ENCODE results near the gene DUSP22. TPM values are rescaled to one million over a fixed set of nuclear protein-coding genes. Genes with fewer than 3 reads are reported as not detected.

DUSP22 gene
- polyA plus RNA-seq, 1 experiment: 9.8 TPM

DNA sequence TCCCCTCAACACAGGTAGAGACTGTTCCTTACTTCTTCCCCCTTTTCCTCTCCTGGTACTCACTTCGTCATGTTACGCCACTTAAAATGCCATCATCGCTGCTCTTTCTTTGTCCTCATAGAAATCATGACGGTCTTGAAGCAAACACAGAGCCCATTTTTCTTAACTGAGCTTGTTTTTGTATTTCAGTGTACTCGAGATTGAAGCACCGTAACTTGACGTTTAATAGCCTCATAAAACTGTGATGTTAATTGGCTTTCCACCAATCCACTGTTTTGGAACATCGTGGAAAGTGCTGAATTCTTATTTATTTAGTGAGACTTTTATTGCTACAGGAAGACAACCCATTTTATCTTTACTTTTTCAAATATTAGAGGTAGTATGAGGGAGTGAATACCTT lies 38.7 kb downstream of the DUSP22 start:
- Histone ChIP-seq H3K27me3 (ENCODE audit: control insufficient read depth, insufficient read depth, low read length) (no peaks in the 10 kb centered on the region), H3K36me3 (ENCODE audit: control insufficient read depth, insufficient read depth, low read length) (no peaks in the 10 kb centered on the region), H3K4me3 (ENCODE audit: low read depth, low read length) (no peak overlapping the region)
- CTCF ChIA-PET: interaction anchor here (1.4 kb wide), 1 partner anchor 10 kb away, joined by 4 read pairs; no protein-coding TSS in a partner anchor
- TF ChIP-seq, protein P1, sequence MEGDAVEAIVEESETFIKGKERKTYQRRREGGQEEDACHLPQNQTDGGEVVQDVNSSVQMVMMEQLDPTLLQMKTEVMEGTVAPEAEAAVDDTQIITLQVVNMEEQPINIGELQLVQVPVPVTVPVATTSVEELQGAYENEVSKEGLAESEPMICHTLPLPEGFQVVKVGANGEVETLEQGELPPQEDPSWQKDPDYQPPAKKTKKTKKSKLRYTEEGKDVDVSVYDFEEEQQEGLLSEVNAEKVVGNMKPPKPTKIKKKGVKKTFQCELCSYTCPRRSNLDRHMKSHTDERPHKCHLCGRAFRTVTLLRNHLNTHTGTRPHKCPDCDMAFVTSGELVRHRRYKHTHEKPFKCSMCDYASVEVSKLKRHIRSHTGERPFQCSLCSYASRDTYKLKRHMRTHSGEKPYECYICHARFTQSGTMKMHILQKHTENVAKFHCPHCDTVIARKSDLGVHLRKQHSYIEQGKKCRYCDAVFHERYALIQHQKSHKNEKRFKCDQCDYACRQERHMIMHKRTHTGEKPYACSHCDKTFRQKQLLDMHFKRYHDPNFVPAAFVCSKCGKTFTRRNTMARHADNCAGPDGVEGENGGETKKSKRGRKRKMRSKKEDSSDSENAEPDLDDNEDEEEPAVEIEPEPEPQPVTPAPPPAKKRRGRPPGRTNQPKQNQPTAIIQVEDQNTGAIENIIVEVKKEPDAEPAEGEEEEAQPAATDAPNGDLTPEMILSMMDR (IDR thresholded peaks at IDR 0.05; ENCODE audit: insufficient read depth, low read depth, low read length): no peak
- DNase-seq (ENCODE audit: low read depth): no peak
- POLR2A ChIA-PET: no interaction called here

DNA sequence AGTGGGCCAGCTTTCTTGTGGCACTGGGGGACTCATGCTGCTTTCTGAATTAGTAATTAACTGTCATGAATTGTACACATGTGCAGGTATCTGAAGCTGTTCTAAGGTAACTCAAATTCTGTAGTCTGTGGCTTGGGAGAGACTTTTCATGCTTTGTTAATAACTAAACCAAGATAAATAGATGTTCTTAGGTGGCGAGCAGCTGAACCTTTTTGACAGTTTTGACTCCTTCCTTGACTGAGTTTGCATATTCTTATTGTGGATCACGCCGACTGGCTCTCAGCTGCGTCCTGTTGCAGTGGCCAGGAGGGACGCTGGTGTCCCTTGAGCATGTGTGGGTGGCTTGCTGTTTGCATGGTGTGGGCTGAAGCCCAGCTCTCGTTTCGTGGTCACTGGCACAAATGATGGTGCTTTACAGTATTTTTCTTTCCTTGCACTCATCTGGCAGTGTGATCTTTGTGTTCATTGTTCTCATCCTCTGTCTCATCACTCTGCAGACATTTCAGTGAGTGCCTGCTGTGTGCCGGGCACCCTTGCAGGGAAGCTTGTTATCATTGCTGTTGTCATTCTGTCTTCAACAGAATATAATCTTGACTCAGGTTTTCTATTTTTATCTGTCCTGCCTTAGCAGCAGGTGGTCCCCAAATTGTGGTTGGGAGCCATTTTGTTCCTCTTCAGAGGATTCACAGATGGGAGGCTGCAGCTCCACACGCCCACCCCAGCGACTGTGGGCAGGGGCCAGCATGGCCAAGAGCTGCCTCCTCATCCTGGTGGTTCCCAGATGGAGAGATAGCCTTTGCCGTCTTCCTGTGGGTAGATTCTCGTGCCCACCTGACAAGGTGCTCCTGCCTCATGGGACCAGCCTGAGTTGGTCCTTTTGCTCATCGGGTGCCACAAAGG lies 39.6 kb downstream of the DUSP22 start:
- H3K4me3 ChIP-seq (ENCODE audit: low read depth, low read length): no peak overlapping the region
- TF ChIP-seq, protein P1 (IDR thresholded peaks at IDR 0.05; ENCODE audit: insufficient read depth, low read depth, low read length): no peak
- H3K27me3 ChIP-seq (ENCODE audit: control insufficient read depth, insufficient read depth, low read length): no peaks in the 10 kb centered on the region
- ChIA-PET POLR2A (no interaction called here), CTCF (interaction anchor here (1.2 to 1.6 kb wide), 3 partner anchors 11 to 17 kb away, joined by 3 to 4 read pairs (median 4); no protein-coding TSS in a partner anchor)
- no peak for DNase-seq (ENCODE audit: low read depth)
- no peaks in the 10 kb centered on the region for H3K36me3 ChIP-seq (ENCODE audit: control insufficient read depth, insufficient read depth, low read length)

DNA sequence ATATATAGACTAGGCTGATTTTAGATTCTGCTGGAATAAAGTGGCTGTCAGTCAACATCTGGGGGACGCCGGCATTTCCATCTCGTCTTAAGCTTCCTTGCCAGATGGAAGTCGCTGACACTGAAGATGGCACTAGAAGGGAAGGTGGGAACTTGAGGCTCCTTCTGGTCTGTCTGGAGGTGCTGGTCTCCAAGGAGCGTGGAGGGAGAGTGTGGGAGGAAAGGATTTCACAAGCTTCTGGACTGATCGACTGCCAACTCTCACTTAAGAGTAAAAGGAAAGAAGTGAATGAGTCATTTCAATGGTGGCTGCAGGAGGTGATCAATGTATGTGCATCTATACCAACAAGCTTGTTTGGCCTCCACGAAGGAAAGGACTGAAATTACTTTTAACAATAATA lies 40.4 kb downstream of the DUSP22 start:
- H3K36me3 ChIP-seq (ENCODE audit: control insufficient read depth, insufficient read depth, low read length): no peaks in the 10 kb centered on the region
- TF ChIP-seq, protein P1 (IDR thresholded peaks at IDR 0.05; ENCODE audit: insufficient read depth, low read depth, low read length): no peak
- H3K27me3 ChIP-seq (ENCODE audit: control insufficient read depth, insufficient read depth, low read length): no peaks in the 10 kb centered on the region
- CTCF ChIA-PET: interaction anchor here (1.2 to 1.6 kb wide), 2 partner anchors 13 to 18 kb away, joined by 3 to 4 read pairs; no protein-coding TSS in a partner anchor
- no peak for DNase-seq (ENCODE audit: low read depth)
- no peak overlapping the region for H3K4me3 ChIP-seq (ENCODE audit: low read depth, low read length)
- POLR2A ChIA-PET: no interaction called here

DNA sequence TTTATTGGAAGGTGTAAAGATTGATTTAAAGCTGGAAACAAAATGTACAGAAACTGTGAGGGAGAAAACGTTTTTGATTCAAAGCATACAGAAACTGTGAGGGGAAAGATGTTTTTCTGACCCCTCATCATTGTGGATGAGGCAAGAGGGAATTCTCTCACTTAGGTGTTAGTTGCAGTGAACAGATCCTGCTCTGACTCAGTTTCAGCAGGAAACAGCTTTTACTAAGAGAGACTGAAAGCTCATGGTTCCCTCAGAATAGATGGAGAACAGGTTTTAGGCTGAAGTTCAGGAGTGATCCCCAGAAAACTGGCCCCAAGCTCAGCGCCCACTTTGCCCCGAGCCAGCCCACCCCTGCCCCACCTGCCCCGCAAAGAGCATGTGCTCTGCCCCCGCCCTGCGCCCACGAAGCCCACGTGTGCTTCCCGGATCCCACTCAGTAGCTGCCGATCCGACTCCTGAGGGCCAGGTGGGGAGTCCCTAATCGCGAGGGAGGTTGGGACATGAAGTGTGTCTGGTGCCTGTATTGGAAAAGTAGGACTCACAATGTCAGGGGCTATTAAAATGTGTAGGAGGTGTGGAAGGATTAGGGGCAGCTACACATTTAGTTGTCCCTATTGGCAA lies 41.2 kb downstream of the DUSP22 start:
- TF ChIP-seq, protein P1 (IDR thresholded peaks at IDR 0.05; ENCODE audit: insufficient read depth, low read depth, low read length): no peak
- Histone ChIP-seq H3K36me3 (ENCODE audit: control insufficient read depth, insufficient read depth, low read length) (no peaks in the 10 kb centered on the region), H3K27me3 (ENCODE audit: control insufficient read depth, insufficient read depth, low read length) (no peaks in the 10 kb centered on the region), H3K4me3 (ENCODE audit: low read depth, low read length) (no peak overlapping the region)
- POLR2A ChIA-PET: no interaction called here
- CTCF ChIA-PET: interaction anchor here (0.6 to 1.6 kb wide), 3 partner anchors 12 to 164 kb away, joined by 3 to 5 read pairs (median 4); no protein-coding TSS in a partner anchor
- DNase-seq (ENCODE audit: low read depth): no peak

Data from BJ (cell line).